Chondrocyte (in vitro differentiated cells): Measurements from ENCODE around the gene COQ3. TPM values are rescaled to one million over a fixed set of nuclear protein-coding genes. Genes with fewer than 3 reads are reported as not detected.

Source experiments
- DNase-seq: peaks from one replicate; pipeline ENCODE4 v3.0.0; 2021; ENCODE audit warnings: mixed read lengths, low spot score
- H3K27ac Mint-ChIP-seq: one replicate; pipeline ENCODE4 v1.8.0; 2021; ENCODE audit warnings: mild to moderate bottlenecking, moderate library complexity, mixed read lengths; ENCODE audit not compliant: unreplicated experiment
- H3K27me3 Mint-ChIP-seq: 2 replicates; pipeline ENCODE4 v1.8.0; 2021; ENCODE audit warnings: low read depth, mixed read lengths
- H3K36me3 Mint-ChIP-seq: 2 replicates; pipeline ENCODE4 v1.8.0; 2021; ENCODE audit warnings: low read depth, mixed read lengths
- H3K4me1 Mint-ChIP-seq: 2 replicates; pipeline ENCODE4 v1.8.0; 2021; ENCODE audit warnings: low read depth, mild to moderate bottlenecking, mixed read lengths
- H3K4me3 Mint-ChIP-seq: one replicate; pipeline ENCODE4 v1.8.0; 2021; ENCODE audit warnings: mild to moderate bottlenecking, moderate library complexity, mixed read lengths; ENCODE audit not compliant: unreplicated experiment
- H3K9me3 Mint-ChIP-seq: 2 replicates; pipeline ENCODE4 v1.8.0; 2021; ENCODE audit warnings: low read depth, mixed read lengths
- CTCF ChIP-seq: fragments of 200-600 bp; sonication (generic); IDR thresholded peaks from 2 replicates; pipeline ENCODE4 v1.5.0; 2021; ENCODE audit warnings: antibody characterized with exemption, mild to moderate bottlenecking, moderate library complexity
- total RNA-seq: library from RNA; stranded (reverse); gene quantifications from 3 replicates; pipeline ENCODE4 v1.2.1, GENCODE V29; 2021

COQ3 gene
- total RNA-seq, 1 donor from 2014 or later: 3.7 TPM

GRCh38 chr6:99390896-99391295 is 3.1 kb downstream of the COQ3 start:
- H3K9me3 Mint-ChIP-seq: no peaks in the 10 kb centered on the region
- TF ChIP-seq CTCF: no peak

GRCh38 chr6:99384507-99384906 is 9.5 kb downstream of the COQ3 start:
- DNase-seq: no peak
- Mint-ChIP-seq H3K27me3 (no peaks in the 10 kb centered on the region), H3K9me3 (no peaks in the 10 kb centered on the region), H3K36me3 (no peaks in the 10 kb centered on the region), H3K27ac (no peak overlapping the region), H3K4me1 (no peaks in the 10 kb centered on the region), H3K4me3 (no peak overlapping the region)
- no peak for TF ChIP-seq CTCF

More at GRCh38 chr6:99390896-99391295, 3.1 kb downstream of the COQ3 start:
- Mint-ChIP-seq H3K4me3 (no peak overlapping the region), H3K27ac (no peak overlapping the region), H3K36me3 (no peaks in the 10 kb centered on the region), H3K4me1 (peaks cover 11% of the 10 kb centered on the region), H3K27me3 (no peaks in the 10 kb centered on the region)
- DNase-seq: no peak

DNA sequence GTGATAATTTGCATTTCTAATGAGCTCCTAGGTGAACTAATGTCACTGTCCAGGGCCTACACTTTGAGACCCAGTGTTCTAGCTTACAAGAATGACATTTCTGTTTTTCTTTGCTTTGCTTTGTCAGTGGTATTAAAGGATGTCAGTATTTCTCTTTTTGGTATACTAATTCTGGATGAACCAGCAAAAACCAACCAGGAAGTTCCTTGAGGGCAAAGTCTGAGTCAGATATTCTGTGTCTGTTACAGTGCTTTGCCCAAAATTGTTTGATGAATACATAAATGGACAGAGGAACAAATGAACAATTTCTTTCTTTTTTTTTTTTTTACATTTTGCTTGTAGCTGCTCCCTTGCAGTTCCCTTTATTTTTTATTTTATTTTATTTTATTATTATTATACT is 15.4 kb downstream of the COQ3 start:
- no peak overlapping the region for H3K4me3 Mint-ChIP-seq
- H3K27me3 Mint-ChIP-seq: no peaks in the 10 kb centered on the region
- H3K9me3 Mint-ChIP-seq: no peaks in the 10 kb centered on the region
- H3K27ac Mint-ChIP-seq: no peak overlapping the region
- no peak for DNase-seq
- no peak for TF ChIP-seq CTCF
- no peaks in the 10 kb centered on the region for H3K36me3 Mint-ChIP-seq
- no peaks in the 10 kb centered on the region for H3K4me1 Mint-ChIP-seq

DNA sequence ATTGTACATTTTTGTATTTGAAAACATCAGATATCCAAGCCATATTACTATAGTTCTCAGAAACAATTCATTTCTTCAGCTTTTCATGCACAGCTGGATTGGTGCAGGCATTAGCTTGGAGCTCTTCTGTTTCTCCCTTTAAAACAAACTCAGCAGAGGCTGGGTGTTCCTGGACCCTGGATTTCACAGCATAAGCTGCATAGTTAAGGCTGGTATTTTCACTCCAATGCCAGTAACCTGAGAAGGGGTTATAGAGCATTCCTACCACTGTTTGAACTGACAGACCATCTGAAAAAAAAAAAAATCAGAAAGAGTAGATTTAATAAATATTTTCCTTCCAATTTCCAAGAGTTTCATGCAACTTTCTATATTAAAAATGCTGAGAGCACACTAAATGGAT is 24.5 kb downstream of the COQ3 start:
- no peak for DNase-seq
- Mint-ChIP-seq H3K4me1 (peaks cover 7% of the 10 kb centered on the region), H3K36me3 (no peaks in the 10 kb centered on the region), H3K9me3 (no peaks in the 10 kb centered on the region), H3K27ac (no peak overlapping the region), H3K27me3 (no peaks in the 10 kb centered on the region), H3K4me3 (no peak overlapping the region)
- TF ChIP-seq CTCF: peak; percentile 25

GRCh38 chr6:99366852-99367251 is 27.1 kb downstream of the COQ3 start:
- DNase-seq: no peak
- Mint-ChIP-seq H3K4me1 (peaks cover 7% of the 10 kb centered on the region), H3K36me3 (no peaks in the 10 kb centered on the region), H3K27ac (no peak overlapping the region), H3K9me3 (no peaks in the 10 kb centered on the region), H3K27me3 (no peaks in the 10 kb centered on the region), H3K4me3 (no peak overlapping the region)
- TF ChIP-seq CTCF: no peak
